Stimulated activated CD4-positive, alpha-beta T cell treated with anti-CD3 and anti-CD28 coated beads, Interleukin-4, amount 100 ng/mL, for 24 hours (primary cell): ENCODE results near the gene TFR2.

ENCODE experiments used
- DNase-seq: peaks from one replicate; pipeline ENCODE4 v3.0.0-alpha.2; 2020

TFR2 gene

GRCh38 chr7:100570954-100571828 lies 70.2 kb downstream of the TFR2 start:
- no peak for DNase-seq
